ENCODE data around the gene ZNF385B. TPM values are rescaled to one million over a fixed set of nuclear protein-coding genes. Genes with fewer than 3 reads are reported as not detected.
"Not testable (repeated sequence)": the region's sequence is repeated elsewhere in the genome, so short reads cannot be mapped to it uniquely, and the experiment has no call there.

The ZNF385B gene
- total RNA-seq, 1 donor from 2014 or later = 0.11 TPM

GRCh38 chr2:179898873-179899272 is 37.5 kb upstream of the ZNF385B start:
- peaks cover 6% of the 10 kb centered on the region for H3K27me3 Mint-ChIP-seq (ENCODE audit: low read depth)

GRCh38 chr2:179893616-179894015 is 32.2 kb upstream of the ZNF385B start:
- Mint-ChIP-seq H3K9me3 (peaks cover 10% of the 10 kb centered on the region), H3K27ac (no peak overlapping the region), H3K36me3 (no peaks in the 10 kb centered on the region), H3K27me3 (ENCODE audit: low read depth) (peaks cover 13% of the 10 kb centered on the region), H3K4me3 (no peak overlapping the region), H3K4me1 (no peaks in the 10 kb centered on the region)
- TF ChIP-seq CTCF (IDR thresholded peaks at IDR 0.05; ENCODE audit: unreplicated experiment) = no peak
- no peak for DNase-seq (ENCODE audit: low spot score in 2 of 2, unreplicated experiment in 2 of 2)

More at GRCh38 chr2:179898873-179899272, 37.5 kb upstream of the ZNF385B start:
- no peak for DNase-seq (ENCODE audit: low spot score in 2 of 2, unreplicated experiment in 2 of 2)
- no peak for TF ChIP-seq CTCF (IDR thresholded peaks at IDR 0.05; ENCODE audit: unreplicated experiment)
- Mint-ChIP-seq H3K4me3 (no peak overlapping the region), H3K9me3 (peaks cover 9% of the 10 kb centered on the region), H3K27ac (no peak overlapping the region), H3K36me3 (no peaks in the 10 kb centered on the region), H3K4me1 (no peaks in the 10 kb centered on the region)

GRCh38 chr2:179891237-179891636 is 29.8 kb upstream of the ZNF385B start:
- DNase-seq (ENCODE audit: low spot score in 2 of 2, unreplicated experiment in 2 of 2) = no peak
- H3K4me3 Mint-ChIP-seq = no peak overlapping the region
- H3K27ac Mint-ChIP-seq = no peak overlapping the region
- no peaks in the 10 kb centered on the region for H3K36me3 Mint-ChIP-seq
- H3K9me3 Mint-ChIP-seq = peaks cover 25% of the 10 kb centered on the region
- peaks cover 13% of the 10 kb centered on the region for H3K27me3 Mint-ChIP-seq (ENCODE audit: low read depth)
- no peaks in the 10 kb centered on the region for H3K4me1 Mint-ChIP-seq
- TF ChIP-seq CTCF (IDR thresholded peaks at IDR 0.05; ENCODE audit: unreplicated experiment) = no peak

- H3K27me3 Mint-ChIP-seq (ENCODE audit: low read depth) = peaks cover 13% of the 10 kb centered on the region
- TF ChIP-seq CTCF (IDR thresholded peaks at IDR 0.05; ENCODE audit: unreplicated experiment) = no peak
These were observed 29.3 kb upstream of the ZNF385B start for GRCh38 chr2:179890666-179891065.

GRCh38 chr2:179888642-179889041 is 27.2 kb upstream of the ZNF385B start:
- DNase-seq (ENCODE audit: low spot score in 2 of 2, unreplicated experiment in 2 of 2); H3K4me3 Mint-ChIP-seq; H3K27me3 Mint-ChIP-seq (ENCODE audit: low read depth); H3K27ac Mint-ChIP-seq; H3K4me1 Mint-ChIP-seq; H3K36me3 Mint-ChIP-seq: not testable (repeated sequence)
- peaks cover 25% of the 10 kb centered on the region for H3K9me3 Mint-ChIP-seq

More at GRCh38 chr2:179890666-179891065, 29.3 kb upstream of the ZNF385B start:
- Mint-ChIP-seq H3K4me3 (no peak overlapping the region), H3K27ac (no peak overlapping the region), H3K36me3 (no peaks in the 10 kb centered on the region), H3K9me3 (peaks cover 25% of the 10 kb centered on the region), H3K4me1 (no peaks in the 10 kb centered on the region)
- no peak for DNase-seq (ENCODE audit: low spot score in 2 of 2, unreplicated experiment in 2 of 2)

GRCh38 chr2:179884193-179884592 is 22.8 kb upstream of the ZNF385B start:
- H3K9me3 Mint-ChIP-seq = peaks cover 20% of the 10 kb centered on the region
- H3K27ac Mint-ChIP-seq = no peak overlapping the region
- H3K4me1 Mint-ChIP-seq = no peaks in the 10 kb centered on the region
- DNase-seq (ENCODE audit: low spot score in 2 of 2, unreplicated experiment in 2 of 2) = no peak
- peaks cover 9% of the 10 kb centered on the region for H3K27me3 Mint-ChIP-seq (ENCODE audit: low read depth)
- no peak overlapping the region for H3K4me3 Mint-ChIP-seq
- TF ChIP-seq CTCF (IDR thresholded peaks at IDR 0.05; ENCODE audit: unreplicated experiment) = no peak
- no peaks in the 10 kb centered on the region for H3K36me3 Mint-ChIP-seq
